HepG2 (cell line): ENCODE data around the gene CTDSP1. TPM values are rescaled to one million over a fixed set of nuclear protein-coding genes. Genes with fewer than 3 reads are reported as not detected.

Source experiments
- ATAC-seq: fragments of 200-7000 bp; cut with Tn5 transposase; 3 replicates; pipeline ENCODE4 v1.9.1; 2020; ENCODE audit warnings: mild to moderate bottlenecking, moderate library complexity
- BruUV-seq: library from RNA; stranded (reverse); fragments of 400-500 nt; replicated peaks from 2 replicates; lab custom pipeline; 2021; lab: Mats Ljungman, UMichigan
- CTCF ChIA-PET: fragments of 300-600 bp; formaldehyde crosslinking; extraction: SDS; loops from one replicate; lab custom pipeline; 2021; ENCODE audit warnings: low total read pairs, inconsistent platforms, low intra/inter-chr PET ratio; lab: Yijun Ruan, JAX
- POLR2A ChIA-PET: fragments of 350-600 bp; sonication (Branson Sonifier 250); formaldehyde crosslinking; loops from one replicate; lab custom pipeline; 2020; ENCODE audit warnings: antibody characterized with exemption, inconsistent platforms; lab: Yijun Ruan, JAX
- DNase-seq: peaks from one replicate; pipeline ENCODE4 v3.0.0-alpha.2; 2015; ENCODE audit warnings: low spot score
- FAIRE-seq: peaks from 3 replicates; lab custom pipeline; 2011; peaks lifted over from hg19 to GRCh38; lab: Jason Lieb, UNC
- H2AFZ ChIP-seq: one replicate; pipeline ENCODE4 v1.6.1; 2011; ENCODE audit warnings: low read length, inconsistent platforms
- H3K27ac ChIP-seq: fragments of 300-600 bp; 3 replicates; pipeline ENCODE4 v1.8.0; 2011; ENCODE audit warnings: mixed run types, mild to moderate bottlenecking, mixed read lengths, low read length, inconsistent platforms; ENCODE audit not compliant: insufficient read depth; ENCODE audit errors: extremely low read length
- H3K27me3 ChIP-seq, 2 experiments: fragments of 200-600 bp in 1 of 2; 2 replicates in 1 of 2; 3 replicates in 1 of 2; pipeline versions ENCODE4 v1.6.0 to v1.8.0; 2011; ENCODE audit warnings: low read length in 2 of 2, mild to moderate bottlenecking in 2 of 2, moderate library complexity in 2 of 2, inconsistent platforms in 1 of 2; ENCODE audit not compliant: insufficient read depth in 2 of 2, control insufficient read depth in 1 of 2
- H3K36me3 ChIP-seq, 2 experiments: fragments of 200-600 bp in 1 of 2; replicated peaks in 1 of 2; 2 replicates in 1 of 2; 3 replicates in 1 of 2; pipeline versions ENCODE4 v1.5.1 to v1.8.0; 2011; ENCODE audit warnings: low read length in 2 of 2, inconsistent platforms in 1 of 2; ENCODE audit not compliant: insufficient read depth in 2 of 2, control insufficient read depth in 1 of 2
- H3K4me1 ChIP-seq: 2 replicates; pipeline ENCODE4 v1.5.1; 2012; ENCODE audit warnings: low read length, inconsistent platforms; ENCODE audit not compliant: insufficient read depth
- H3K4me2 ChIP-seq: 2 replicates; pipeline ENCODE4 v1.6.0; 2011; ENCODE audit warnings: low read depth, low read length, inconsistent platforms
- H3K4me3 ChIP-seq, 3 experiments: fragments of 200-600 bp in 1 of 3; sonication (generic), shearing (Covaris generic) in 1 of 3; replicated peaks in 1 of 3; 2 replicates each; pipeline ENCODE4 v1.5.1; 2011 to 2016; ENCODE audit warnings: low read length in 3 of 3, inconsistent platforms in 2 of 3, low read depth in 2 of 3, mild to moderate bottlenecking in 2 of 3, control low read depth in 1 of 3, mixed read lengths in 1 of 3; ENCODE audit not compliant: insufficient read depth in 1 of 3
- H3K79me2 ChIP-seq: one replicate; pipeline ENCODE4 v1.6.1; 2011; ENCODE audit warnings: low read length, inconsistent platforms; ENCODE audit not compliant: insufficient read depth
- H3K9ac ChIP-seq: 2 replicates; pipeline ENCODE4 v1.6.0; 2011; ENCODE audit warnings: mild to moderate bottlenecking, low read depth, low read length, inconsistent platforms; ENCODE audit not compliant: insufficient read depth
- H3K9me3 ChIP-seq: 2 replicates; pipeline ENCODE4 v1.5.1; 2012; ENCODE audit warnings: mild to moderate bottlenecking, low read length
- H4K20me1 ChIP-seq: 2 replicates; pipeline ENCODE4 v1.6.0; 2011; ENCODE audit warnings: inconsistent platforms, mild to moderate bottlenecking, low read length, moderate library complexity; ENCODE audit not compliant: insufficient read depth
- EP300 ChIP-seq, 3 experiments: sonication (generic) in 1 of 3; formaldehyde crosslinking in 1 of 3; IDR thresholded peaks; 2 replicates each; pipeline versions ENCODE4 v1.5.1 to v1.6.1; 2011 to 2020; ENCODE audit warnings: low read depth in 2 of 3, low read length in 2 of 3, borderline replicate concordance in 1 of 3, improper control_type of control experiment in 1 of 3, mild to moderate bottlenecking in 1 of 3, missing genetic modification reagents in 1 of 3, moderate library complexity in 1 of 3
- ERF ChIP-seq: IDR thresholded peaks from 2 replicates; pipeline ENCODE4 v1.6.1; 2018; ENCODE audit warnings: missing biosample characterization, missing genetic modification reagents
- HMGA1 ChIP-seq: sonication (generic); formaldehyde crosslinking; conservative IDR thresholded peaks from 2 replicates; pipeline ENCODE4 v1.4.0; 2020; ENCODE audit warnings: missing genetic modification reagents
- HMGXB4 ChIP-seq, 2 experiments: sonication (generic) in 1 of 2; formaldehyde crosslinking in 1 of 2; IDR thresholded peaks; 2 replicates each; pipeline versions ENCODE4 v1.4.0 to v1.6.1; 2018 to 2020; ENCODE audit warnings: missing genetic modification reagents in 2 of 2, borderline replicate concordance in 1 of 2, low read depth in 1 of 2, mild to moderate bottlenecking in 1 of 2, missing biosample characterization in 1 of 2
- KAT2B ChIP-seq: fragments of 150-350 bp; IDR thresholded peaks from 2 replicates; pipeline ENCODE4 v1.6.1; 2014; ENCODE audit warnings: low read depth, low read length, borderline replicate concordance
- NFKBIZ ChIP-seq: IDR thresholded peaks from 2 replicates; pipeline ENCODE4 v1.6.1; 2018; ENCODE audit warnings: missing genetic modification reagents, missing compliant biosample characterization
- TFE3 ChIP-seq: IDR thresholded peaks from 2 replicates; pipeline ENCODE4 v1.6.1; 2016
- YY1 ChIP-seq: IDR thresholded peaks from 2 replicates; pipeline ENCODE4 v1.6.1; 2011; ENCODE audit warnings: low read length, low read depth, moderate library complexity, mild to moderate bottlenecking; ENCODE audit not compliant: insufficient read depth, insufficient replicate concordance
- ZC3H4 ChIP-seq: sonication (generic); formaldehyde crosslinking; IDR thresholded peaks from 2 replicates; pipeline ENCODE4 v1.4.0; 2020; ENCODE audit warnings: missing genetic modification reagents, borderline replicate concordance
- ZNF276 ChIP-seq: sonication (generic); formaldehyde crosslinking; IDR thresholded peaks from 2 replicates; pipeline ENCODE4 v1.4.0; 2020; ENCODE audit warnings: mild to moderate bottlenecking, low read depth, missing genetic modification reagents
- ZNF619 ChIP-seq: sonication (generic); formaldehyde crosslinking; IDR thresholded peaks from 2 replicates; pipeline ENCODE4 v1.4.0; 2020; ENCODE audit warnings: mild to moderate bottlenecking, missing genetic modification reagents
- ZNF850 ChIP-seq: sonication (generic); formaldehyde crosslinking; conservative IDR thresholded peaks from 2 replicates; pipeline ENCODE4 v1.9.0; 2021; ENCODE audit warnings: mild to moderate bottlenecking, missing genetic modification reagents
- WGBS: methylation state at CpG from one replicate; pipeline ENCODE4 v1.1.6; 2017; ENCODE audit warnings: low lambda C conversion rate; 5-methylcytosine and 5-hydroxymethylcytosine counted together
- in situ Hi-C: cut with HindIII; loops from 2 replicates; pipeline ENCODE4 v1.10.0; 2017; ENCODE audit warnings: low pct_unique_long_range_greater_than_20kb; ENCODE audit not compliant: extremely low pct_ligation_motif_present
- intact Hi-C: fragments of 100-400 bp; cut with micrococcal nuclease; formaldehyde crosslinking; loops from one replicate; pipeline ENCODE4 v1.10.0; 2022; ENCODE audit not compliant: unreplicated experiment
- polyA plus RNA-seq, 8 experiments: library from polyadenylated mRNA; depleted of rRNA in 3 of 8; stranded (reverse) in 7 of 8; unstranded in 1 of 8; fragments of >200 nt; fragmentation: Illumina TruSeq in 4 of 8; extraction: Trizol in 4 of 8; gene quantifications; 2 replicates each; pipeline versions ENCODE4 v1.2.1 to v1.2.3, GENCODE V29; 2011 to 2016; ENCODE audit warnings: low read depth in 4 of 8, missing spikeins in 1 of 8, mixed read lengths in 1 of 8; ENCODE audit not compliant: insufficient read depth in 1 of 8
- total RNA-seq, 5 experiments: library from RNA; depleted of rRNA; stranded (reverse); fragments of >200 nt; fragmentation: Illumina TruSeq; extraction: Trizol; gene quantifications; 2 replicates each; pipeline ENCODE4 v1.2.3, GENCODE V29; 2016; ENCODE audit warnings: low read depth in 1 of 5

CTDSP1 gene
- total and polyA plus RNA-seq, 2 of the 13 experiments (the other 11 are each of a cell fraction or from before 2014, with no cell fraction given) = 91.0 to 268 TPM

- Histone ChIP-seq H3K36me3 (peaks cover 6 to 9% of the 10 kb centered on the region in 2 experiments; a peak in 4 of 5 replicates), H3K27ac (peak overlapping the region; percentile 99), H3K79me2 (peaks cover 34% of the 10 kb centered on the region), H3K4me1 (peaks cover 50% of the 10 kb centered on the region), H3K4me3 (peak overlapping the region; percentile 71 to 97 (median 85)), H4K20me1 (no peaks in the 10 kb centered on the region), H2AFZ (no peak overlapping the region), H3K27me3 (no peaks in the 10 kb centered on the region; a peak in 1 of 5 replicates), H3K9me3 (no peaks in the 10 kb centered on the region), H3K9ac (peak overlapping the region; percentile 97), H3K4me2 (peak overlapping the region; percentile 98)
- intact Hi-C loops (loop anchor here (1.0 to 10.0 kb wide), 7 partner anchors 41 to 212 kb away; partner anchors contain the start of genes CATIP, CNOT9, TMBIM1 and USP37), in situ Hi-C loops (loop anchor here (5.0 kb wide), 1 partner anchor 105 kb away; the partner anchor contains the start of gene TMBIM1)
- FAIRE-seq (no peak), ATAC-seq (no peak), DNase-seq (peak; percentile 62)
- no TSS peak for BruUV-seq
- WGBS = 2% methylated on average over 23 of the region's 27 CpGs
- ChIA-PET POLR2A (interaction anchor here (0.7 to 2.9 kb wide), 14 partner anchors 9 to 126 kb away, joined by 3 to 37 read pairs (median 5); partner anchors contain the start of genes AAMP, CATIP, PNKD and TMBIM1), CTCF (interaction anchor here (0.8 to 2.8 kb wide), 4 partner anchors 96 to 125 kb away, joined by 3 to 36 read pairs (median 8); partner anchors contain the start of gene TMBIM1)
- TF ChIP-seq ZNF276 (CRISPR knock-in tag) (no peak; the same call in 1 of the 2 replicates), YY1 (no peak), TFE3 (peak; percentile 19; the same call in 1 of the 2 replicates), NFKBIZ (CRISPR knock-in tag) (0 out of 2 replicates have a peak, but pooled peaks have one; percentile 31), EP300 (IDR thresholded peaks at IDR 0.05; ENCODE audit: low read depth in 2 of 2, low read length in 2 of 2) (0 out of 4 replicates have a peak, but pooled peaks of 1 of the 2 experiments have one; percentile 6), EP300 (CRISPR knock-in tag; IDR thresholded peaks at IDR 0.05; ENCODE audit: borderline replicate concordance) (no peak), ZNF850 (0 out of 2 replicates have a peak, but pooled peaks have one; percentile 22), HMGXB4 (CRISPR knock-in tag; IDR thresholded peaks at IDR 0.05; ENCODE audit: borderline replicate concordance in 1 of 2, low read depth in 1 of 2) (no peak), HMGA1 (CRISPR knock-in tag) (no peak), ERF (CRISPR knock-in tag) (no peak), KAT2B (no peak), ZC3H4 (CRISPR knock-in tag) (0 out of 2 replicates have a peak, but pooled peaks have one; percentile 30), ZNF619 (CRISPR knock-in tag) (0 out of 2 replicates have a peak, but pooled peaks have one; percentile 20)
These were observed 2.8 kb upstream of the CTDSP1 start for GRCh38 chr2:218396688-218397462.
